CD8-positive, alpha-beta memory T cell (primary cell): ENCODE results near the gene RRP36. TPM values are rescaled to one million over a fixed set of nuclear protein-coding genes. Genes with fewer than 3 reads are reported as not detected.
A peak's percentile ranks its signal among the peaks of the same experiment; 100 is the strongest.

Experiments
- CTCF ChIA-PET: fragments of 350-600 bp; sonication (Branson Sonifier 250); formaldehyde crosslinking; loops from one replicate; lab custom pipeline; 2021; ENCODE audit warnings: antibody characterized with exemption; lab: Charles Lee
- POLR2A ChIA-PET: fragments of 350-600 bp; sonication (Branson Sonifier 250); formaldehyde crosslinking; loops from one replicate; lab custom pipeline; 2021; ENCODE audit warnings: antibody characterized with exemption; lab: Charles Lee
- DNase-seq, 5 donors: peaks; one replicate each; pipeline versions ENCODE4 v3.0.0 to v3.0.0-alpha.2; 2020 to 2022; ENCODE audit warnings: mixed read lengths in 1 of 5
- H3K27ac ChIP-seq: one replicate; pipeline ENCODE4 v1.7.0; 2013; ENCODE audit warnings: low read depth, mild to moderate bottlenecking, low read length, moderate library complexity
- H3K27me3 ChIP-seq: 2 replicates; pipeline ENCODE4 v1.7.0; 2013; ENCODE audit warnings: low read length, mild to moderate bottlenecking; ENCODE audit not compliant: insufficient read depth, poor library complexity, severe bottlenecking
- H3K36me3 ChIP-seq: 2 replicates; pipeline ENCODE4 v1.7.0; 2013; ENCODE audit warnings: mild to moderate bottlenecking, low read length, moderate library complexity; ENCODE audit not compliant: insufficient read depth
- H3K4me1 ChIP-seq: 2 replicates; pipeline ENCODE4 v1.7.0; 2013; ENCODE audit warnings: mild to moderate bottlenecking, low read length, moderate library complexity; ENCODE audit not compliant: insufficient read depth
- H3K4me3 ChIP-seq: 2 replicates; pipeline ENCODE4 v1.7.0; 2013; ENCODE audit warnings: mild to moderate bottlenecking, low read length
- H3K9me3 ChIP-seq: 2 replicates; pipeline ENCODE4 v1.7.0; 2013; ENCODE audit warnings: mild to moderate bottlenecking, low read length
- H3K27ac Mint-ChIP-seq, 8 donors: one replicate each; pipeline ENCODE4 v1.8.0; 2020 to 2021; ENCODE audit warnings: mixed read lengths in 8 of 8, mild to moderate bottlenecking in 6 of 8, inconsistent platforms in 3 of 8, moderate library complexity in 3 of 8
- H3K27me3 Mint-ChIP-seq, 2 donors: one replicate each; pipeline ENCODE4 v1.8.0; 2020 to 2021; ENCODE audit warnings: mixed read lengths in 2 of 2, mild to moderate bottlenecking in 1 of 2, moderate library complexity in 1 of 2
- H3K36me3 Mint-ChIP-seq, 3 donors: one replicate each; pipeline ENCODE4 v1.8.0; 2020 to 2021; ENCODE audit warnings: mixed read lengths in 3 of 3, inconsistent platforms in 1 of 3, mild to moderate bottlenecking in 1 of 3
- H3K4me1 Mint-ChIP-seq, 3 donors: one replicate each; pipeline ENCODE4 v1.8.0; 2020 to 2021; ENCODE audit warnings: mixed read lengths in 3 of 3, inconsistent platforms in 1 of 3, mild to moderate bottlenecking in 1 of 3
- H3K4me3 Mint-ChIP-seq, 7 donors: one replicate each; pipeline ENCODE4 v1.8.0; 2020 to 2021; ENCODE audit warnings: mixed read lengths in 7 of 7, mild to moderate bottlenecking in 6 of 7, moderate library complexity in 4 of 7, inconsistent platforms in 2 of 7
- H3K9me3 Mint-ChIP-seq, 5 donors: one replicate each; pipeline ENCODE4 v1.8.0; 2020 to 2022; ENCODE audit warnings: mixed read lengths in 5 of 5, mild to moderate bottlenecking in 3 of 5, moderate library complexity in 2 of 5, inconsistent platforms in 1 of 5
- polyA plus RNA-seq: library from polyadenylated mRNA; unstranded; fragments of 300-500 nt; fragmentation: Illumina TruSeq; gene quantifications from one replicate; pipeline ENCODE4 v1.2.3, GENCODE V29; 2021
- total RNA-seq, 2 experiments: library from RNA; stranded (reverse); gene quantifications; one replicate each; pipeline ENCODE4 v1.2.3, GENCODE V29; 2021

The RRP36 gene
- total and polyA plus RNA-seq, 3 experiments from 2014 or later: 86.2 to 120 (median 114) TPM

- no peaks in the 10 kb centered on the region for H3K27me3 ChIP-seq
- H3K9me3 ChIP-seq: no peaks in the 10 kb centered on the region
- peak overlapping the region; percentile 88 for H3K27ac ChIP-seq
- peaks cover 6 to 53% (median 6%) of the 10 kb centered on the region in 3 donors for H3K36me3 Mint-ChIP-seq
- peak overlapping the region; percentile 89 to 97 (median 92) for H3K4me3 Mint-ChIP-seq
- H3K27me3 Mint-ChIP-seq: peaks cover 0 to 2% of the 10 kb centered on the region in 2 donors
- H3K4me1 ChIP-seq: peaks cover 18% of the 10 kb centered on the region
- DNase-seq: no peak
- ChIA-PET POLR2A (interaction anchor here (0.6 kb wide), 1 partner anchor 68 kb away, joined by 3 read pairs; the partner anchor contains the start of gene PPP2R5D), CTCF (no interaction called here)
- H3K36me3 ChIP-seq: peaks cover 24% of the 10 kb centered on the region
- peak overlapping the region; percentile 85 to 100 (median 95) for H3K27ac Mint-ChIP-seq
- H3K4me3 ChIP-seq: peak overlapping the region; percentile 55
- peaks cover 28 to 46% (median 43%) of the 10 kb centered on the region in 3 donors for H3K4me1 Mint-ChIP-seq
- no peaks in the 10 kb centered on the region for H3K9me3 Mint-ChIP-seq
Measured at GRCh38 chr6:43052225-43052841, 30.9 kb downstream of the RRP36 start.

- CTCF ChIA-PET: interaction anchor here (1.2 kb wide), 1 partner anchor 37 kb away, joined by 3 read pairs; no protein-coding TSS in a partner anchor
- Histone ChIP-seq H3K9me3 (no peaks in the 10 kb centered on the region), H3K36me3 (peaks cover 29% of the 10 kb centered on the region), H3K4me1 (peaks cover 21% of the 10 kb centered on the region), H3K27ac (peak overlapping the region; percentile 88), H3K4me3 (peak overlapping the region; percentile 55), H3K27me3 (no peaks in the 10 kb centered on the region)
- POLR2A ChIA-PET: interaction anchor here (0.6 to 2.2 kb wide), 5 partner anchors 32 to 122 kb away, joined by 3 to 13 read pairs (median 4); partner anchors contain the start of genes KLHDC3, MEA1, PPP2R5D and RRP36
- H3K4me1 Mint-ChIP-seq: peaks cover 31 to 49% (median 48%) of the 10 kb centered on the region in 3 donors
- H3K4me3 Mint-ChIP-seq: peak overlapping the region; percentile 89 to 97 (median 92)
- H3K27ac Mint-ChIP-seq: peak overlapping the region; percentile 85 to 100 (median 96)
- H3K36me3 Mint-ChIP-seq: peaks cover 6 to 55% (median 6%) of the 10 kb centered on the region in 3 donors
- H3K27me3 Mint-ChIP-seq: peaks cover 0 to 2% of the 10 kb centered on the region in 2 donors
- H3K9me3 Mint-ChIP-seq: no peaks in the 10 kb centered on the region
- peak in 1 of 5 donors; percentile 15 for DNase-seq
Measured at GRCh38 chr6:43052842-43053544, 31.6 kb downstream of the RRP36 start.

GRCh38 chr6:43053545-43054205 lies 32.3 kb downstream of the RRP36 start, which contains the start of gene CUL7:
CUL7 (minus strand) TSS chr6:43053851; CDS start chr6:43052788, 1,063 bp downstream.
- Histone ChIP-seq H3K27me3 (no peaks in the 10 kb centered on the region), H3K27ac (peak within 1 kb of the TSS; percentile 88), H3K36me3 (peaks cover 29% of the 10 kb centered on the region), H3K4me1 (peaks cover 27% of the 10 kb centered on the region), H3K4me3 (peak within 1 kb of the TSS; percentile 55), H3K9me3 (no peaks in the 10 kb centered on the region)
- Mint-ChIP-seq H3K36me3 (peaks cover 6 to 56% (median 6%) of the 10 kb centered on the region in 3 donors), H3K4me1 (peaks cover 36 to 56% (median 55%) of the 10 kb centered on the region in 3 donors), H3K4me3 (peak within 1 kb of the TSS; percentile 89 to 97 (median 92)), H3K27ac (peak within 1 kb of the TSS; percentile 93 to 100 (median 96)), H3K9me3 (no peaks in the 10 kb centered on the region), H3K27me3 (peaks cover 0 to 2% of the 10 kb centered on the region in 2 donors)
- ChIA-PET POLR2A (interaction anchor here (0.6 to 2.2 kb wide), 8 partner anchors 33 to 1184 kb away, joined by 3 to 13 read pairs (median 4); partner anchors contain the start of genes CNPY3, KLHDC3, MEA1 and PEX6), CTCF (interaction anchor here (0.9 to 1.2 kb wide), 3 partner anchors 38 to 90 kb away, joined by 3 to 4 read pairs (median 3); partner anchors contain the start of genes KLHDC3 and MEA1)
- DNase-seq: peak; percentile 85 to 93 (median 89)

GRCh38 chr6:43054206-43054943 lies 33.0 kb downstream of the RRP36 start:
- peaks cover 43 to 63% (median 62%) of the 10 kb centered on the region in 3 donors for H3K4me1 Mint-ChIP-seq
- peaks cover 0 to 2% of the 10 kb centered on the region in 2 donors for H3K27me3 Mint-ChIP-seq
- H3K4me3 ChIP-seq: peak overlapping the region; percentile 55

GRCh38 chr6:43055966-43056365 lies 34.5 kb downstream of the RRP36 start:
- no peaks in the 10 kb centered on the region for H3K27me3 ChIP-seq
- no peaks in the 10 kb centered on the region for H3K9me3 ChIP-seq
- Mint-ChIP-seq H3K27me3 (peaks cover 0 to 2% of the 10 kb centered on the region in 2 donors), H3K4me1 (peaks cover 52 to 71% (median 70%) of the 10 kb centered on the region in 3 donors), H3K27ac (peak overlapping the region in 4 of 8 donors; percentile 44 to 93 (median 68)), H3K4me3 (peak overlapping the region in 6 of 7 donors; percentile 15 to 97 (median 21)), H3K9me3 (no peaks in the 10 kb centered on the region), H3K36me3 (peaks cover 0 to 51% (median 6%) of the 10 kb centered on the region in 3 donors)
- peaks cover 18% of the 10 kb centered on the region for H3K36me3 ChIP-seq
- POLR2A ChIA-PET: no interaction called here
- no peak overlapping the region for H3K27ac ChIP-seq
- CTCF ChIA-PET: no interaction called here
- no peak for DNase-seq
- peaks cover 40% of the 10 kb centered on the region for H3K4me1 ChIP-seq
- H3K4me3 ChIP-seq: no peak overlapping the region

More at GRCh38 chr6:43054206-43054943, 33.0 kb downstream of the RRP36 start:
- Histone ChIP-seq H3K9me3 (no peaks in the 10 kb centered on the region), H3K27ac (peak overlapping the region; percentile 88), H3K4me1 (peaks cover 30% of the 10 kb centered on the region), H3K36me3 (peaks cover 27% of the 10 kb centered on the region), H3K27me3 (no peaks in the 10 kb centered on the region)
- peak overlapping the region; percentile 89 to 97 (median 92) for H3K4me3 Mint-ChIP-seq
- POLR2A ChIA-PET: interaction anchor here (0.5 to 2.2 kb wide), 11 partner anchors 31 to 1267 kb away, joined by 3 to 13 read pairs (median 4); partner anchors contain the start of genes CNPY3, KLHDC3, MEA1 and PEX6
- peaks cover 6 to 59% (median 6%) of the 10 kb centered on the region in 3 donors for H3K36me3 Mint-ChIP-seq
- no peaks in the 10 kb centered on the region for H3K9me3 Mint-ChIP-seq
- H3K27ac Mint-ChIP-seq: peak overlapping the region; percentile 93 to 100 (median 96)
- DNase-seq: no peak
- CTCF ChIA-PET: interaction anchor here (0.9 to 1.3 kb wide), 5 partner anchors 38 to 89 kb away, joined by 3 to 4 read pairs (median 3); partner anchors contain the start of genes KLHDC3, MEA1 and PPP2R5D

- Mint-ChIP-seq H3K27me3 (no peaks in the 10 kb centered on the region), H3K27ac (peak overlapping the region; percentile 82 to 100 (median 100)), H3K36me3 (peaks cover 3 to 58% (median 9%) of the 10 kb centered on the region in 3 donors), H3K4me3 (peak overlapping the region; percentile 95 to 99 (median 98)), H3K9me3 (no peaks in the 10 kb centered on the region), H3K4me1 (peaks cover 39 to 61% (median 59%) of the 10 kb centered on the region in 3 donors)
- no peaks in the 10 kb centered on the region for H3K27me3 ChIP-seq
- peak overlapping the region; percentile 93 for H3K4me3 ChIP-seq
- POLR2A ChIA-PET: interaction anchor here (1.1 to 2.6 kb wide), 5 partner anchors 37 to 114 kb away, joined by 3 to 24 read pairs (median 7); partner anchors contain the start of genes KLHDC3, MEA1, PEX6 and PPP2R5D
- H3K27ac ChIP-seq: peak overlapping the region; percentile 94
- CTCF ChIA-PET: interaction anchor here (0.8 to 1.2 kb wide), 2 partner anchors 46 to 171 kb away, joined by 3 read pairs; no protein-coding TSS in a partner anchor
- H3K36me3 ChIP-seq: peaks cover 18% of the 10 kb centered on the region
- H3K4me1 ChIP-seq: peaks cover 28% of the 10 kb centered on the region
- DNase-seq: no peak
- no peaks in the 10 kb centered on the region for H3K9me3 ChIP-seq
Measured at GRCh38 chr6:43058531-43058930, 37.1 kb downstream of the RRP36 start.
